ENCODE results near the gene ATG16L1. TPM values are rescaled to one million over a fixed set of nuclear protein-coding genes. Genes with fewer than 3 reads are reported as not detected.

Gene ATG16L1
- total RNA-seq, 4 donors from 2014 or later, result 38.6 to 77.2 (median 49.4) TPM

- H3K27me3 ChIP-seq, result peaks cover 4% of the 10 kb centered on the region
- no peaks in the 10 kb centered on the region for H3K36me3 ChIP-seq
- no peak for DNase-seq (ENCODE audit: low spot score in 2 of 2)
- H3K27ac ChIP-seq, result no peak overlapping the region
- H3K9me3 ChIP-seq, result no peaks in the 10 kb centered on the region
- no peak overlapping the region for H3K4me3 ChIP-seq
- no peaks in the 10 kb centered on the region for H3K4me1 ChIP-seq
- no peak for TF ChIP-seq POLR2AphosphoS5 (IDR thresholded peaks at IDR 0.05)
- TF ChIP-seq EP300 (IDR thresholded peaks at IDR 0.05), result no peak
- TF ChIP-seq POLR2A (IDR thresholded peaks at IDR 0.05), result no peak
- TF ChIP-seq, protein P1, sequence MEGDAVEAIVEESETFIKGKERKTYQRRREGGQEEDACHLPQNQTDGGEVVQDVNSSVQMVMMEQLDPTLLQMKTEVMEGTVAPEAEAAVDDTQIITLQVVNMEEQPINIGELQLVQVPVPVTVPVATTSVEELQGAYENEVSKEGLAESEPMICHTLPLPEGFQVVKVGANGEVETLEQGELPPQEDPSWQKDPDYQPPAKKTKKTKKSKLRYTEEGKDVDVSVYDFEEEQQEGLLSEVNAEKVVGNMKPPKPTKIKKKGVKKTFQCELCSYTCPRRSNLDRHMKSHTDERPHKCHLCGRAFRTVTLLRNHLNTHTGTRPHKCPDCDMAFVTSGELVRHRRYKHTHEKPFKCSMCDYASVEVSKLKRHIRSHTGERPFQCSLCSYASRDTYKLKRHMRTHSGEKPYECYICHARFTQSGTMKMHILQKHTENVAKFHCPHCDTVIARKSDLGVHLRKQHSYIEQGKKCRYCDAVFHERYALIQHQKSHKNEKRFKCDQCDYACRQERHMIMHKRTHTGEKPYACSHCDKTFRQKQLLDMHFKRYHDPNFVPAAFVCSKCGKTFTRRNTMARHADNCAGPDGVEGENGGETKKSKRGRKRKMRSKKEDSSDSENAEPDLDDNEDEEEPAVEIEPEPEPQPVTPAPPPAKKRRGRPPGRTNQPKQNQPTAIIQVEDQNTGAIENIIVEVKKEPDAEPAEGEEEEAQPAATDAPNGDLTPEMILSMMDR (IDR thresholded peaks at IDR 0.05), result no peak
- 96% methylated on average over 15 of the region's 20 CpGs for WGBS
Measured at GRCh38 chr2:233314180-233314925, 62.9 kb downstream of the ATG16L1 start.

DNA sequence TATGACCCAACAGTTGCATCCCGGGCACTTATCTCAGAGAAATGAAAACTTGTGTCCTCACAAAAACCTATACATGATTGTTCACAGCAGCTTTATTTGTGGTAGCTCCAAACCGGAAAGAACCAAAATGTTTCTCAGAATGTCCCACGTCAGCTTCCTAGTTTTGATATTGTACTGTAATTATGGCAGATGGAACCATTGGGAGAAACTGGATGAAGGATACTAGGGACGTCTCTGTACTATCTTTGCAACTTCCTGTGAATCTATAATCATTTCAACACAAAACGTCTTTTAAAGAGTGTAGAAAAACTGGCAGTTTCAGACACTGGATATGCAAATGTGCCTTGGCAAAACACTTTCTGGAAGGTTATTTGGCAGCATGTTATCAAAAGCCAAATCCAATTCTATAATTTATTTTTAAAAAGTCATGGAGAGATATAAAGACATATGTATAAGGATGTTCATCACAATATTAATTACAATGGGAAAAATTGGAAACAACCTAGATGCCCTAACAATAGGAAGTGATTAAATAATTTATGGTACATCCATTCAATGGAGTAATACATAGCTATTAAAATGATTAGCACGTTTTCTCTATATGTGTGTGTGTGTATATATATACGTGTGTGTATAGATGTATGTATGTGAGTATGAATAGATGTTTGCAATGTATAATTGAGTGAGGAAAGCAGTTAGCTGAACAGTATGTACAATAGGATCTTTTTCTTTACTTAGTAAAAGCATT, 65.9 kb downstream of the ATG16L1 start:
- H3K4me3 ChIP-seq, result no peak overlapping the region
- H3K27me3 ChIP-seq, result peaks cover 16% of the 10 kb centered on the region
- no peak for DNase-seq (ENCODE audit: low spot score in 2 of 2)
- H3K27ac ChIP-seq, result no peak overlapping the region
- no peaks in the 10 kb centered on the region for H3K36me3 ChIP-seq
- no peaks in the 10 kb centered on the region for H3K9me3 ChIP-seq
- H3K4me1 ChIP-seq, result no peaks in the 10 kb centered on the region
- TF ChIP-seq POLR2A (IDR thresholded peaks at IDR 0.05), result no peak
- TF ChIP-seq, protein P1 (IDR thresholded peaks at IDR 0.05), result no peak
- TF ChIP-seq POLR2AphosphoS5 (IDR thresholded peaks at IDR 0.05), result no peak
- no peak for TF ChIP-seq EP300 (IDR thresholded peaks at IDR 0.05)
- 62% methylated on average over 7 of the region's 7 CpGs for WGBS

DNA sequence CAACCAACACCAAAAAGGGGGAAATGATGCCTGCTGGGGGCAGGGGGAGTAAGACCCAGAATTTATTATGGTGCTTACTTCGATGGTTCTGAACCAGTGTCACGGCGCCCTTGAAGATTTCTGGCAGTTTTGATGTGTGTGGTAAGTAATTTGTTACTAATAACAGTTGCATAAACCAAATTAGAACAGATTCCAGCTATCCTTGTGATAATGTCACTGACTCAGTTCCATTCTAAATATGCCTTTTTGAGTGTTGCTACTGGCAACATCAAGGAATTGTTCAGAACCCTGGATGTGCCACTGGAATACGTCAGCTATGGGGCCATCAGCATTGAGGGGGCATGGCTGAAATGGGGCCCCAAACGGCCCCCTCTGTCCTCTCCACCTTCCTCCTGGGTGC, 67.8 kb downstream of the ATG16L1 start:
- TF ChIP-seq POLR2AphosphoS5 (IDR thresholded peaks at IDR 0.05) (no peak), EP300 (IDR thresholded peaks at IDR 0.05) (no peak), POLR2A (IDR thresholded peaks at IDR 0.05) (no peak)
- TF ChIP-seq, protein P1 (IDR thresholded peaks at IDR 0.05), result no peak
- Histone ChIP-seq H3K27me3 (peaks cover 16% of the 10 kb centered on the region), H3K36me3 (no peaks in the 10 kb centered on the region), H3K27ac (no peak overlapping the region), H3K9me3 (no peaks in the 10 kb centered on the region), H3K4me1 (no peaks in the 10 kb centered on the region), H3K4me3 (no peak overlapping the region)
- no peak for DNase-seq (ENCODE audit: low spot score in 2 of 2)
- 71% methylated on average over 5 of the region's 5 CpGs for WGBS

DNA sequence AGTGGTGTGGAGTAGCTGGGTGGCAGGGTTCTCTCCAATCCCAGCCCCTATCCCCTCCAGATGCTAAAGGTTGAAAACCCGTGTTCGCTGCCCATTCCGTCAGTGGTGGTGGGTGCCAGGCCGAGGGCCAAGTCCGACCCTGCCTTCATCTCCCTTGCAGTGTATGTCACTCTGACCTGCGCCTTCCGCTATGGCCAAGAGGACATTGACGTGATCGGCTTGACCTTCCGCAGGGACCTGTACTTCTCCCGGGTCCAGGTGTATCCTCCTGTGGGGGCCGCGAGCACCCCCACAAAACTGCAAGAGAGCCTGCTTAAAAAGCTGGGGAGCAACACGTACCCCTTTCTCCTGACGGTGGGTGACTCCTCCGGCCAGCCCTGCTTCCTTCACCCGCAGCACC, 69.0 kb downstream of the ATG16L1 start:
- no peaks in the 10 kb centered on the region for H3K9me3 ChIP-seq
- no peak for DNase-seq (ENCODE audit: low spot score in 2 of 2)
- no peaks in the 10 kb centered on the region for H3K4me1 ChIP-seq
- H3K36me3 ChIP-seq, result no peaks in the 10 kb centered on the region
- H3K27ac ChIP-seq, result no peak overlapping the region
- TF ChIP-seq, protein P1 (IDR thresholded peaks at IDR 0.05), result no peak
- TF ChIP-seq POLR2A (IDR thresholded peaks at IDR 0.05) (no peak), POLR2AphosphoS5 (IDR thresholded peaks at IDR 0.05) (no peak), EP300 (IDR thresholded peaks at IDR 0.05) (no peak)
- WGBS, result 94% methylated on average over 11 of the region's 17 CpGs
- H3K27me3 ChIP-seq, result peaks cover 16% of the 10 kb centered on the region
- H3K4me3 ChIP-seq, result no peak overlapping the region

GRCh38 chr2:233321166-233321565, 69.7 kb downstream of the ATG16L1 start:
- WGBS, result 67% methylated on average over 6 of the region's 6 CpGs
- Histone ChIP-seq H3K27ac (no peak overlapping the region), H3K4me3 (no peak overlapping the region), H3K4me1 (no peaks in the 10 kb centered on the region), H3K9me3 (no peaks in the 10 kb centered on the region), H3K36me3 (no peaks in the 10 kb centered on the region), H3K27me3 (peaks cover 16% of the 10 kb centered on the region)
- TF ChIP-seq, protein P1 (IDR thresholded peaks at IDR 0.05), result no peak
- TF ChIP-seq EP300 (IDR thresholded peaks at IDR 0.05) (no peak), POLR2AphosphoS5 (IDR thresholded peaks at IDR 0.05) (no peak), POLR2A (IDR thresholded peaks at IDR 0.05) (no peak)
- DNase-seq (ENCODE audit: low spot score in 2 of 2), result no peak
